ENCODE results near the gene CROCC2.
A peak's percentile ranks its signal among the peaks of the same experiment; 100 is the strongest.
"Not testable (repeated sequence)": the region's sequence is repeated elsewhere in the genome, so short reads cannot be mapped to it uniquely, and the experiment has no call there.

CROCC2 gene

DNA sequence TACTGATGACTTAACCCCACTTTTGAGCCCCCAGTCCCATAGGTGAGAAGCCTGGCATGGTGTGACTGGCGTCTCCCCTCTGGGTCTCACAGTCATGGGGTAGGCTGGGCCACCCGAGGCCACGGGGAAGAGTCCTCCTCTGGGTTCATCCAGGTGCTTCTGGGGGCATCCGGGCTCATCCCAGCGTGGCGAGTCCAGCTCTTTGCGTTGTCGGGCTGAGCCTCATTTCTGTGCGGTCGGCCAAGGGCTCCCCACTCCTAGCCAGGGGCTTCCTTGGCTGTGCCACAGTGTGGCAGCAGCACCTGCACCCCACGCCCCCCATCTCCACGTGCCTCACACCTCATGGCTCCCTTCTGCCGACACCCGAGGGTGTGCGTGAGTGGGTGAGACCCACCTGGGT is 64.7 kb downstream of the CROCC2 start:
- no peak for DNase-seq

DNA sequence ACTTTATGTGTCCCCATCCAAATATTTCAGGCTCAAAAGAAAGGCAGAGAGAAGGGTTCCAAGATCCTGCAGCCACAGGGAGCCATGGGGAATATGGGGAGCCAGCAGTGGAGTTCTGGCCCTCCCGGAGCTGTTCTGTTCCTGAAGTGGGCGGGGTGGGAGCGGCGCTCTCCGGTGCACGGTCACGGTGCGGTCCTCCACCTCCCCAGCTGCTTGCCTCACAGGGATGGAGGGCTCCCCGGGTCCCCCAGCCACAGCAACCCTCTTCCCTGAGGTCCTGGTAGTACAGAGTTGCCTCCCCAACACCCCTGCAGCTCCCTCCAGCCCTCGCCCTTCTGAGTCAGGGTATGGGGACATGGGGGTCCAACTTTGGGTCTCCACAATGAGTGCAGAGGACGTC is 66.1 kb downstream of the CROCC2 start:
- no peak for DNase-seq

DNA sequence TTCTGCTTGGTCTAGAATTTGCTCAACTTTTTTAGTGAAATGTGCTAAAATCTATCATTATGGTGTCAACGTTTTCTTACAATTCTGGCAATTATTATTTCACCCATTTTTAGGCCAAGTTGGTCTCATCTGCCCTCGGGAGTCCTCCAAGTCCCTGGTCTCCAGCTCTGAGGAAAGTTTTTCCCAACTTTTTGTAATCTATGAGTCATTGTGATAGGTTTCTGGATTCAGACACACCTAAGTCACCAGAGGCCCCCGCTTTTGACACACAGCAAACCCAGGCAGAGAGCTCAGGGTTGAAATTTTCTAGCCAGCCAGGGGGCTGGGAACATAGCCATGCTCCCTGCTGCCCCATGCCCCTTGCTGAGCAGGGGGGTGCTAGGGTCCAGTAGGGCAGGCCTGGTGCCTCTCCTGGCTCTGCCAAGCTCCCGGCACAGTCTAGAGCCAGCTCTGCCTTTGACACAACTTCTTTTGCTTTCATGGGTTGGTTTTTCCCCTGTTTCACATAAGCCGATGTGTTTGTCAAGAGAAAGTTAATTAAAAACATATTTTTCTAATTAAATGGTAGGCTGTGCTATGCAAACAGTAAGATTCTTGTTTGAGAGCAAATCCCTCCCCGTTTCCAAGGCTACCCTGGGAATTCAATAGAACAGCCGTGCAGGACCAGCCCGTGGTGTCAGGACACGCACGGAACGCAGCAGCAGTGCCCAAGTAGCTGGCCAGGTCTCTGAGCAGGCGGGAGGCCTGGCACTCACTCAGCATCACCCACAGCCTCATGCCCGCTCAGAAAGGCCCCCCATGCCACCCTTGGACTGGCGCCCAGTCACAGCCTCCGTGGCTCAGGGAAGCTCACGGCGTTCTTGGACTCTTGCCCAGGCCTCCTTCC is 66.7 kb downstream of the CROCC2 start:
- no peak for DNase-seq

DNA sequence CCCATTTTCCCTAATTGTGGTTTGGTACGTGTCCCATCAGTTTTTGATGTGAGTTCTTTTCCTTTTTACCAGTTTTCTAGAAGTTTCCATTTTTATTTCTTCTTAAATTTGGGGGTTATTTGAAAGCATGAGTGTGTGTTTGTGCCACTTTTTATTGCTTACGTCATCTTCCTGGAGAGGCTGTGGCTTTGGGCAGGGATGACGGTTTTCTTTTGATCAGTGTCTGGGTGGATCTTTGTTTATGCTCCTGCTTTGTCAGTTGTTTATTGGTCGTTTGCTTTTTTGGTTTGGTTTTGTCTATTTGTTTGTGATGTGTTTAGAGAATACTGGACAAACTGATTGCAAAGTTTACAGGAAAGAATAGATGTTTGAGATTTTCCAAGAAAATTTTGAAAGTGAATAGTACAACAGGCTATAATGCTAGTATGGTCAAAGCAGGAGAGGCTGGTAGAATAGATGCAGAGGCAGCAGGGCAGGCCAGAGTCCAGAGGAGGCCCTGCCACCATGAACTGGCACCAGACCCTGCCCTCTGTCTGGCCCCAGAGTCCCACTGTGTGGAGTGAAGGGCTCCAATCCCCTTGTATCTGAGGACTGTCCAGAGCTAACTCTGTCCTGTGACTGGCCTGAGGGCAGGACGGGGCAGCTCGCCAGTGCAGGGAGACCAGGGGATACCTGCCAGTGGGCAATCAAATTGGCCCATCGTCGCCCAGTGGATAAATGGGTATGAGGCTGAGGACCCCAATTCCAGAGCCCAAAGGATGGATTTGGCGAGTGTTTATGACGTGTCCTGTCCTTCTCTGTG is 68.8 kb downstream of the CROCC2 start:
- peak in 1 of 5 donors; percentile 73 for DNase-seq

DNA sequence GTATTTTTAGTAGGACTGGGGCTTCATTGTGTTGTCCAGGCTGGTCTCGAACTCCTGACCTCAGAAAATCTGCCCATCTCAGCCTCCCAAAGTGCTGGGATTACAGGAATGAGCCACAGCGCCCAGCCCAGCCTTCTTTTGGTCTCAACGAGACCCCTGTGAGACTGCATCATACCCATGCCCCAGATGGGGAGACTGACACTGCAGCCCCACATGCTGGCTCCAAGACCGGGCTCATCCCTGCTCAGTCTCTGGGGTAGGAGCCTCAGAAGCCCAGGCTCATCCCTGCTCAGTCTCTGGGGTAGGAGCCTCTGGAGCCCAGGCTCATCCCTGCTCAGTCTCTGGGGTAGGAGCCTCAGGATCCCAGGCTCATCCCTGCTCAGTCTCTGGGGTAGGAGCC is 69.8 kb downstream of the CROCC2 start:
- DNase-seq = not testable (repeated sequence)

DNA sequence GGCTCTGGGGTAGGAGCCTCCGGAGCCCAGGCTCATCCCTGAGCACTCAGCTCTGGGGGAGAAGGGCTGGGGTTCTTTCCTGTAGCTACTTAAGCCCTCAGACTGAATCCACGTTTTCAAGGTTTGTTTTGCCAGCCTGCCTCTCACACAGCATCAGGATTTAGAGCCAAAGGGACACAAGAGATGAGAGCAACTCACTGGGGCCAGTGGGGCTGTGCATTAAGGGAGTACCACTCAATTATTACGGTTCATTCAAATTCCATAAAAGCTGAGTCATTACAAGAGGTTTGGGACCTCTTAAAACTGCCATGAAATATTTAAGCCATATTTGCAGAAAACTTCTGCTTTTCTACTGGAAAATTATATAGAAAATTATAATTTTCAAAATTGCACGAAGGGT is 75.1 kb downstream of the CROCC2 start:
- no peak for DNase-seq

DNA sequence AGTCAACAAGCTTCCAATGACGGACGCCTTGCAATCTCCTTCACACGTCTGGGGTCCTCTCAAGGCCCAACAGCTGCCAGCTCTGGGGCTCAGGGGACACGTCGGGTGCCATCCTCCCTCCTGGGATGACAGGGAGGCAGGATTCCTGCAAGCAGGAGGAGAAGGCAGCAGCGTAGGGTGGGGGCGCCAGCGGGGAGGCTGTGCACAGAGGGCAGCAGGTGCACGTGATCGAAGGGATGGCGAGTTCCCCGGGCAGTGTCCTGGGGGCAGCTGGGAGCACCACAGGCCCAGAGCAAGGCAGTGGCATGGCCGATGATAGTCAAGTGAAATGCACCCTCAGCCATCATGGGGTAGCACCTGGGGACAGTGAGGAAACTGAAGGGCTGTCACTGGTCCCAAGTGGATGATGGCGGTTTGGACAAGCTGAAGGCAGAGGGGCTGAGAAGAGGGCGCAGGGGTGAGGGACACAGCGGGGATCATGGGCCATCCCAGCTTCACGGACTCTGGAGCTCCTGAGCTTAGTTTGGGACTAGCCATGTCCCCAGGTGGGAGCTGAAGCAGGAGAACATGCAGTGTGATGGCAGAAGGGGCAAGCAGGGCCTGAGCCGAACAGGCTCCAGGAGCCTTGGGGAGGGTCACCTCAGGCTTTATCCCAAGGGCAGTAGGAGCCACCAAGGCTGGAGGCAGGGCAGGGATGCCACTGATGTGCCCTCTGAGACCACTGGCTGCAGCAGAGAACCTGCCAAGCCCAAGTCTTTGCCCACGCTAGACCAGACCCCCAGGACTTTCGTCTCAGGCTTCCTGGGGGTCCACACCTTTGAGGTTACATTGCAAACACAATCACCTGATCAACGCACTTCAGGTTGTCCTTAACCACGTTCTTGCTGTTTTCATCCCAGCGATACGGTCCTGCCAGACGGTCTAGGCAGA is 76.0 kb downstream of the CROCC2 start:
- DNase-seq = no peak

DNA sequence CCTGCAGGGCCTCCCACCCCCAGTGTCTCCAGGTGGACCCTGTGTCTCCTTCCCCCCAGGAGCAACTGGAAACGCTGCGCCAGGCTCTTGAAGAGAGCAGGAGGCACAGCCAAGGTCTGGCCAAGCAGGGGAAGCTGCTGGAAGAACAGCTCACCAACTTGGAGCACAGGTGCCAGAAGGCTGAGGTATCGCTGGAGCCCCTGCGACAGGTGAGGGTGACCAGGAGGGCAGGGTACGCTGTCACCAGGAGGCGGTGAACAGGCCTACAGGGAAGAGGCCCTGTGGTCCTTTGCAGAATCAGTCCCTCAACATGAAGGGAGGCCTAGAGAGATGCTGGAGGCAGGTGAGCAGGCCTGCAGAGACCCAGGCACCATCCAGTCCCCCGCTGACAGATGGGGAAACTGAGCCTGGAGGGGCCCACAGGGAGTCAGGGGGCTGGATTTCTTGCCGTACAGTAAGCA is 76.7 kb downstream of the CROCC2 start:
- DNase-seq = no peak

DNA sequence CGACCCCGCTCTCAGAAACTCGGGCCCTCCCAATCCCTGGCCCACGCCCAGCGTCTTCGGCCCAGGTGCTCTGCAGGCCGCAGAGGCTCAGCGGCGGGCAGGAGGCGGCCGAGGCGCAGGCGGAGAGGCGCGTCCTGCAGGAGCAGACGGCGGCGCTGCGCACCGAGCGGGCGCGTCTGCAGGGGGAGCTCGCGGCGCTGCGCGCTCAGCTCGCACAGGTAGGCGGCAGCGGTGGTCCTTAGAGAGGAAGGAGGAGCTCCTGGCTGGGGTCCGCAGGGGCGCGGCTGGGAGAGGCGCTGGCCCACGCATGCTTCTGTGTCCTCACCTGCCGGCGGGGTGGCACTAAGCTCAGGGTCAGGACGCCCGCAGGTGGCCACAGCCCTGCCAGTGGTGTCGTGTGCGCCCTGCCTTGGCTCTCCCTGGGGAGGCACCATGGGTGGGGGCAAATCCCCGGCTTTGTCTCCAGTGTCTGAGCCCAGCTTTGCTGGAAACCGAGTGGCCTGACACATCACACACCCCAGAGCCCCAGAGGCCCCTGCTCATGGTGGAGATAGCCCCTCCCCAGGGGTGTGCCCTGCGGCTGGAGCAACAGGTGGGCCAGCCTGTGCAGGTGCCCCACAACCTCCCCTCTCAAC is 77.3 kb downstream of the CROCC2 start:
- DNase-seq = peak in 3 of 5 donors; percentile 10 to 35 (median 13)

DNA sequence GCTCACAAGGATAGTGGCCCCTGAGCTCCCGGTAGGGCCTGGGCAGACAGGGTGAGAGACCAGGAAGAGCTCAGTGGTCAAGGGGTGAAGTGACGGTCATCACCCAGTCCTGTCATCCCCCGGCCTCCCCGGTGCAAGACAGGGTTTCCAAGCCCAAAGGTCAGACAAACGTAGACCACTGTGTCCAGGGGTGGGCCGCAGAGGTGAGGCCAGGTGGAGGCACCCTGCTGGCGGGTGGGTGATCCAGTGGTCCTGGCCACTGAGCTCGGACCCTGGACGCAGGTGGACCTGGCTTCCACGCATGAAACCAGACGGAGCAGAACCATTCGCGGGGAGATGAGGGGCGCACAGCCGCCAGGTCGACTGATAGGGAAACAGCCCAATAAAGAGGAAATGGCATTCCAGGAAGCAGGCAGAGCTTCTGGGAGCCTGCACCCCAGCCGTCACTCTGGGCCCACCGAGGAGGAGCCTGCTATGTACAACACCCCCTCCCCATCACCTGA is 77.9 kb downstream of the CROCC2 start:
- no peak for DNase-seq

DNA sequence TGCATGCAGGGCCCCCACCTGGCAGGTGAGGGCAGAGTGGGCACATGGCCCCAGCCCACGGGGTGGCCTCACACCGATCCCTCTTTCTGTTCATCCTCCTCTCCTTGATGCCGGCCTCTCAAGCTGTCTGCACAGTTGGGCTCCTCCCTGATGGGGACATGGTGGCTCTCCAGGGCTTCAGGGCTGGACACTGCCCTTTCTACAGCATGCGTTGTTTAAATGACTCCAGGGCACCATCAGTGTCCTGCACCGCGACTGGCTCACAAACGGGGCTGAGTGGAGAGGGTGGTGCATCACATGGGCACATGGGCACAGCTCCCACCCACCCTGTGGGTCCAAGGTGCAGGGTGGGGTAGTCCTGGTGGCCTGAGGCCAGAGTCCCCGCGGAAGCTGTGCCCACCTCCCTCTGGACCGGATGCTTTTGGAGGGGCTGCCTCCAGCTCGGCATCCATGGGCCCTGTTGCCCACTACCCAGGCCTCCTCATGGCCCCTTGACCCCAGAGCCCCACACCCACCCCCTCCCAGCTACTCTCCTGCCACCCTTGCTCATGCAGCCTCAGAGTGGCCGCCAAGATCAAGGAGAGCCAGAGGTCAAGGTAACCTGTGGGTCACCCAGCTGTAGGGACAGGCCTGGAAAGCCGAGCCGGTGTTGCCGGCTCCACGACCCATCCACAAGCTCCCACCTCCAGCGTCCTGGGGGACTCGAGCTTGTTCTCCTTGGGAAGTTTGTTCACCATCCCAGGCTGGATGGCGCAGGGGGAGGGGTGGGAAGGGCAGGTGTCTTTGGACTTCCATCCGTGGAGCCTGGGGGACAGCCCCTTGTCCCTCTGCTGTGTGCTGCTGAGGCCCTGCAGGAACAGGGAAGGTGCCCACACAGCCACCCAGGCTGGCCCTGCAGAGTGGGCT is 80.0 kb downstream of the CROCC2 start:
- peak in 2 of 5 donors; percentile 4 to 12 for DNase-seq

DNA sequence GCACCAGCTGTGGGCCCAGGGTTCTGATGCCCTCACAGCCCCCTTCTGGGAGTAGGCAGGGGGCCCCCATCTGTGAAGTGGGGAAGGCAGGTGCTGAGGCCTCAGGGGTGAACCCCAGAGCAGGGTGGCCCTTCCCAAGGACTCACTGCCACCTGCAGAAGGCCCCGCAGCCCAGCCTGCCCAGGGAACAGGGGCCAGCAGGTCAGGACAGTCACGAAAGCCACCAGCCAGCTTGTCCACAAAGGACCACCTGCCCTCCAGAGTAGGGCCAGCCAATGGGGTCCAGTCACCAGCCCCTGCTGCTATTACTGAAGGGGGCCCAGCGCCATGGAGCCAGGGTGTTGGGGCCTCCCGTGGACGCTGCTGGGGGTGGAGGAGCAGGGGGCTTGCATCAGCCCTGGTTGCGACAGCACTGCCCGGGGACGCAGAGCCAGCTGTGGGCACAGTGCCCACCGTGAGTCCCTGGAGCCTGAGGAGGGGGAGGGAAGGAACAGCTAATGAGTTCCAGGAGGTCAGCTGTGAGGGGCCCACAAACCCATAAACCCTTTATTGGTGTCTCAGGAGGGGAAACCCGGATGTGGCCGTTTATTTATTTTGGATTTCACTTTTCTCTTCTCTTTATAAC is 80.8 kb downstream of the CROCC2 start:
- DNase-seq = peak in 2 of 5 donors; percentile 5 to 9

DNA sequence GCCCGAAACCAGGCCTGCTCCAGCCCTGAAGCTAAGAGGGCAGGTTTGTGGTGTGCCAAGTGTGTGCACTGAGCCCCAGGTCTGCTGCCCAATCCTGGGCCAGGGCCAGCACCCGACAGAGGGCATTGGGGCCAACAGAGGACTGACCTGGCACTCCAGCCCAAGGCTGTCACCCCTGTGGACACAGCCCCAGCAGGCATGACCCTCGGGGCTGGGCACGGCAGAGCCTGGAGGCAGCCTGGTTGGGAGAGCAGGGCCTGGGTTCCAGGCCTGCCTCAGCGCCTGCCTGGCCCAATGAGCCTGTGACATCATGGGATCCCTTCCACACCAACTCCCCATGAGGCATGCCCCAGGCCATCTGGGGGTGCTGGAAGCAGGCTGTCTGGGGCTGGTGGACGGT is 81.5 kb downstream of the CROCC2 start:
- no peak for DNase-seq

DNA sequence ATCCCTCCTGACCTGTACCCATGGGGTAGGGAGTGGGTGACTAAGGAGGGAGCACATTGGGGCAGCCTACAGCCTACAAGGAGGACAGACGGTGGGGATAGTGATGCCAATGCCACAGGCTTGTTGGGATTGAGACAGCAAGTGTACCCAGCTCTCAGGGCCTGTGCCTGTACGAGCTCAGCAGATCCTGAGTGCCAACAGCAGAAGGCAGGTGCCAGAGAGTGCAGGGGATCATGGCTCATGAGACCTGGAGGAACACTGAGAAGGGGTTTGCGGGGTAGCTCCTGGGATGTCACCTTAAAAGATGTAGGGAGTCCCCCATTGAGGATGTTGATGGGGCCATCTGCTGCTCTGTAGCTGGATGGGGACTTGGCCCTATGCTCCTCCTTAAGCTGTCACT is 82.0 kb downstream of the CROCC2 start:
- no peak for DNase-seq

DNA sequence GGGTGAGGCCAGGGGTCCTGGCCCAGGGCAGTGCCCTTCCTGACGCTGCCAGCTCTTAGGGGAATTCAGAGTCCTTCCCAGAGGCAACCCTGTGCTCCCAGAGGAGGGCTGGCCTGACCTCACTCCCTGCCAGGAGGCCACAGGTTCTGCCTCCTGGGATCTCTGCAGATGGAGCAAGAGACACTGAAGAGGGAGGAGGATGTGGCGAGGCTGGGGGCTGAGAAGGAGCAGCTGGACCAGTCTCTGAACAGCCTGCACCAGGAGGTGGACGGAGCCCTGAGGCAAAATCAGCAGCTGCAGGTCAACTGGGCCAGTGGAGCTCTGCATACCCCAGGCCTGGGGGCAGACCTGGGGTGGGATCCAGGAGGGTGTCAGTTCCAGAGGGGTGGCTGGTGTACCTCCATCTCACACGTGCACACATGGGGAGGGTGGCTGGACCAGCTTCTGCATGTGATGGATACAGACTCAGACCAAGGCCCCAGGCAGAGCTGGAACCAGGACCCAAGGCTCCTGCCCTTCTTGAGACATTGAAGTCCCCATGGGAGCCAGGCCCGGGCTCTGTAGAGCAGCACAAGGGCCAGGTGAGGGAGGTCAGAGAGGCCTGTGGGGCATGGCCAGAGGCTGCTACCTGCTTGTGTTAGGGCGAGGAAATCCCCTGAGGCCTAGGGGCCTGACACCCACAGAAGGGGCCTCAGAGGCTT is 82.6 kb downstream of the CROCC2 start:
- DNase-seq = no peak

DNA sequence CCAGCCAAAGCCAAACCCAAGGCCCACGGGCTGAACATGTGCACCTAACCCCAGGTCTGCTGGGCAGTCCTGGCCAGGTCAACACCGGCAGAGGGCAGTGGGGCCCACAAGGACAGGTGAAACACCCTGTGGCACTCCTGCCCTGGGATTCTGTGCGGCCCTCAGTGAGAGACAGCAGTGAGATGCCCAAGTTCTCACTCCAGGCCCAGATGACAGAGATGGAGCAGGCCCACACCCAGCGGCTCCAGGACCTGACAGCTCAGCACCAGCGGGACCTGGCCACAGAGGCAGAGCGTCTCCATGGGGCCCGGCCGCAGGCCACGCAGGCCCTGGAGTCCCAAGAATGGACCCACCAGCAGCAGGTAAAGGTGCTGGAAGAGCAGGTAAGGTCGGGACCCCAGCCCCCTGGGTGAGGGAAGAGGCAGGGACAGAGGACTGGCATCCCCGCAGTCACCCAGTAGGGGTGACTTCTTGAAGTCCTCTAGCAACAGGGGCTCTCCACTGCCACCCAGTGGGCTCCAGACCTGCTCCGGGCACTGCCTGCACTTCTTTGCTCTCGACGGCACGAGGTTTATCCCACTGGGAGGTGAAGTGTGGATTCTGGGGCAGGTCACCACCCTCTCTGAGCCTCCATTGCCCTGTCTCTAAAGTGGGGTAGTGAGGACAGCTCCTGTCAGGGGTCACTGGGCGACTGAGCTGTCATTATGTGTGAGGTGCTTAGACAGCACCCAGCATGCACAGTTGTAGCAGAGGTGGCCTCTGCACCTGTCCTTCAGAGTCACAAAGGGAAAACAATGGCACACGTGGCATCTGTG is 83.5 kb downstream of the CROCC2 start:
- DNase-seq = peak in 1 of 5 donors; percentile 7

DNA sequence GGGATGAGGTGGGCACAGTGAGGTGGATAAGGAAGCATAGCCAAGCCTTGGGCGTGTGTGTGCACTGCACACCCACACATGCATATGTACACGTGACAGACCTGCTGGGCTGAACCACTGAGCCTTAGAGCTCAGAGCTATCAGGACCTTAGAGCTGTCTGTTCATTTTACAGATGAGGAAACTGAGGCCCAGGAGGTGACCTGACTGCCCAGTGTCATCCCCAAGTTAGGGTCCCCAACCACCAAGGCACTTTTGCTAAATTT is 84.1 kb downstream of the CROCC2 start:
- no peak for DNase-seq

DNA sequence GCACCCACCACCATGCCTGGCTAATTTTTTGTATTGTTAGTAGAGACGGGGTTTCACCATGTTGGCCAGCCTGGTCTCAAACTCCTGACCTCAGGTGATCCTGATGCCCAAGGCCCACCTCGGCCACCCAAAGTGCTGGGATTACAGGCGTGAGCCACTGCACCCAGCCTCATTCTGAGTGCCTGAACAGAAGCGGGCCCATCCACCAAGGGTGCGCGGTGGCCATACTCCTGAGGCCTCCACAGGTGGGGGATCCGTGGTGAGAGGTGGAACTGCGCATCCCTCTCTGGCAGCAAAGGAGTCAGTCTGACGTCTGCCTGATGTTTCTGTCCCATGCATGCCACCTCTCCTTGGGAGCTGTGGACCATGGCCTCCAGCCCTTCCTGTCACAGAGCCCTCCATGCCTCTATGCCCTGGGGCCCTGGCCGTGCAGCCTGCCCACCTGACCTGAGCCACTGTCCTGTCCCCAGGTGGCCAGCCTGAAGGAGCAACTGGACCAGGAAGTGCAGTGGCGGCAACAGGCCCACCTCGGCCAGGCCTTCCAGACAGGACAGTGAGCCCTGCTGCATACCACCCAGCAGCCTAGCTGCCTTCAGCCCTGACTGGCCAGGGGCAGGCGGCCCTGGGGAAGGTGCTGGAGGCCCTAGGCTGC is 84.7 kb downstream of the CROCC2 start:
- no peak for DNase-seq

Measured in T-helper 1 cell (primary cell).